HepG2 (cell line): ENCODE data around the gene IPO13. TPM values are rescaled to one million over a fixed set of nuclear protein-coding genes. Genes with fewer than 3 reads are reported as not detected.

ENCODE experiments used
- ATAC-seq: fragments of 200-7000 bp; cut with Tn5 transposase; 3 replicates; pipeline ENCODE4 v1.9.1; 2020; ENCODE audit warnings: mild to moderate bottlenecking, moderate library complexity
- BruUV-seq: library from RNA; stranded (reverse); fragments of 400-500 nt; replicated peaks from 2 replicates; lab custom pipeline; 2021; lab: Mats Ljungman, UMichigan
- CTCF ChIA-PET: fragments of 300-600 bp; formaldehyde crosslinking; extraction: SDS; loops from one replicate; lab custom pipeline; 2021; ENCODE audit warnings: low total read pairs, inconsistent platforms, low intra/inter-chr PET ratio; lab: Yijun Ruan, JAX
- POLR2A ChIA-PET: fragments of 350-600 bp; sonication (Branson Sonifier 250); formaldehyde crosslinking; loops from one replicate; lab custom pipeline; 2020; ENCODE audit warnings: antibody characterized with exemption, inconsistent platforms; lab: Yijun Ruan, JAX
- DNase-seq: peaks from one replicate; pipeline ENCODE4 v3.0.0-alpha.2; 2015; ENCODE audit warnings: low spot score
- FAIRE-seq: peaks from 3 replicates; lab custom pipeline; 2011; peaks lifted over from hg19 to GRCh38; lab: Jason Lieb, UNC
- H2AFZ ChIP-seq: one replicate; pipeline ENCODE4 v1.6.1; 2011; ENCODE audit warnings: low read length, inconsistent platforms
- H3K27ac ChIP-seq: fragments of 300-600 bp; 3 replicates; pipeline ENCODE4 v1.8.0; 2011; ENCODE audit warnings: mixed run types, mild to moderate bottlenecking, mixed read lengths, low read length, inconsistent platforms; ENCODE audit not compliant: insufficient read depth; ENCODE audit errors: extremely low read length
- H3K27me3 ChIP-seq, 2 experiments: fragments of 200-600 bp in 1 of 2; 2 replicates in 1 of 2; 3 replicates in 1 of 2; pipeline versions ENCODE4 v1.6.0 to v1.8.0; 2011; ENCODE audit warnings: low read length in 2 of 2, mild to moderate bottlenecking in 2 of 2, moderate library complexity in 2 of 2, inconsistent platforms in 1 of 2; ENCODE audit not compliant: insufficient read depth in 2 of 2, control insufficient read depth in 1 of 2
- H3K36me3 ChIP-seq, 2 experiments: fragments of 200-600 bp in 1 of 2; replicated peaks in 1 of 2; 2 replicates in 1 of 2; 3 replicates in 1 of 2; pipeline versions ENCODE4 v1.5.1 to v1.8.0; 2011; ENCODE audit warnings: low read length in 2 of 2, inconsistent platforms in 1 of 2; ENCODE audit not compliant: insufficient read depth in 2 of 2, control insufficient read depth in 1 of 2
- H3K4me1 ChIP-seq: 2 replicates; pipeline ENCODE4 v1.5.1; 2012; ENCODE audit warnings: low read length, inconsistent platforms; ENCODE audit not compliant: insufficient read depth
- H3K4me2 ChIP-seq: 2 replicates; pipeline ENCODE4 v1.6.0; 2011; ENCODE audit warnings: low read depth, low read length, inconsistent platforms
- H3K4me3 ChIP-seq, 3 experiments: fragments of 200-600 bp in 1 of 3; sonication (generic), shearing (Covaris generic) in 1 of 3; replicated peaks in 1 of 3; 2 replicates each; pipeline ENCODE4 v1.5.1; 2011 to 2016; ENCODE audit warnings: low read length in 3 of 3, inconsistent platforms in 2 of 3, low read depth in 2 of 3, mild to moderate bottlenecking in 2 of 3, control low read depth in 1 of 3, mixed read lengths in 1 of 3; ENCODE audit not compliant: insufficient read depth in 1 of 3
- H3K79me2 ChIP-seq: one replicate; pipeline ENCODE4 v1.6.1; 2011; ENCODE audit warnings: low read length, inconsistent platforms; ENCODE audit not compliant: insufficient read depth
- H3K9ac ChIP-seq: 2 replicates; pipeline ENCODE4 v1.6.0; 2011; ENCODE audit warnings: mild to moderate bottlenecking, low read depth, low read length, inconsistent platforms; ENCODE audit not compliant: insufficient read depth
- H3K9me3 ChIP-seq: 2 replicates; pipeline ENCODE4 v1.5.1; 2012; ENCODE audit warnings: mild to moderate bottlenecking, low read length
- H4K20me1 ChIP-seq: 2 replicates; pipeline ENCODE4 v1.6.0; 2011; ENCODE audit warnings: inconsistent platforms, mild to moderate bottlenecking, low read length, moderate library complexity; ENCODE audit not compliant: insufficient read depth
- BORCS8-MEF2B ChIP-seq: sonication (generic); formaldehyde crosslinking; IDR thresholded peaks from 2 replicates; pipeline ENCODE4 v1.8.0; 2022; ENCODE audit warnings: mild to moderate bottlenecking, missing genetic modification reagents
- CHD2 ChIP-seq: IDR thresholded peaks from 2 replicates; pipeline ENCODE4 v1.6.1; 2011; ENCODE audit warnings: low read depth, low read length, improper control_type of control experiment
- CREB1 ChIP-seq, 2 experiments: fragments of 450-650 bp in 1 of 2; IDR thresholded peaks; 2 replicates each; pipeline ENCODE4 v1.6.1; 2016 to 2017; ENCODE audit warnings: control low read depth in 1 of 2, mild to moderate bottlenecking in 1 of 2, missing compliant biosample characterization in 1 of 2, missing genetic modification characterization in 1 of 2
- HNF4A ChIP-seq: sonication (generic); formaldehyde crosslinking; IDR thresholded peaks from 2 replicates; pipeline ENCODE4 v1.4.0; 2020; ENCODE audit warnings: missing genetic modification reagents
- PHB2 ChIP-seq: fragments of 450-650 bp; IDR thresholded peaks from 2 replicates; pipeline ENCODE4 v1.6.1; 2018; ENCODE audit not compliant: partially characterized antibody
- POLR2AphosphoS2 ChIP-seq: IDR thresholded peaks from 2 replicates; pipeline ENCODE4 v1.6.1; 2011; ENCODE audit warnings: low read depth, low read length, improper control_type of control experiment
- RARA ChIP-seq: IDR thresholded peaks from 2 replicates; pipeline ENCODE4 v1.6.1; 2016; ENCODE audit warnings: missing genetic modification reagents, missing compliant biosample characterization
- SRY ChIP-seq: sonication (generic); formaldehyde crosslinking; IDR thresholded peaks from 2 replicates; pipeline ENCODE4 v1.8.0; 2022; ENCODE audit warnings: mild to moderate bottlenecking, missing genetic modification reagents
- SSRP1 ChIP-seq: IDR thresholded peaks from 2 replicates; pipeline ENCODE4 v1.6.1; 2016; ENCODE audit warnings: control low read depth
- TRIM24 ChIP-seq: sonication (generic); formaldehyde crosslinking; IDR thresholded peaks from 2 replicates; pipeline ENCODE4 v1.8.0; 2022; ENCODE audit warnings: mild to moderate bottlenecking, missing genetic modification reagents
- ZFP36L1 ChIP-seq: sonication (generic); formaldehyde crosslinking; IDR thresholded peaks from 2 replicates; pipeline ENCODE4 v1.8.0; 2022; ENCODE audit warnings: mild to moderate bottlenecking, missing genetic modification reagents, moderate library complexity
- ZNF256 ChIP-seq: sonication (generic); formaldehyde crosslinking; conservative IDR thresholded peaks from 2 replicates; pipeline ENCODE4 v1.4.0; 2020; ENCODE audit warnings: missing genetic modification reagents
- ZNF7 ChIP-seq: IDR thresholded peaks from 2 replicates; pipeline ENCODE4 v1.6.1; 2016; ENCODE audit warnings: missing biosample characterization, missing genetic modification reagents
- ZSCAN30 ChIP-seq: sonication (generic); formaldehyde crosslinking; IDR thresholded peaks from 2 replicates; pipeline ENCODE4 v1.5.0; 2020; ENCODE audit warnings: mild to moderate bottlenecking, missing genetic modification reagents
- WGBS: methylation state at CpG from one replicate; pipeline ENCODE4 v1.1.6; 2017; ENCODE audit warnings: low lambda C conversion rate; 5-methylcytosine and 5-hydroxymethylcytosine counted together
- in situ Hi-C: cut with HindIII; loops from 2 replicates; pipeline ENCODE4 v1.10.0; 2017; ENCODE audit warnings: low pct_unique_long_range_greater_than_20kb; ENCODE audit not compliant: extremely low pct_ligation_motif_present
- intact Hi-C: fragments of 100-400 bp; cut with micrococcal nuclease; formaldehyde crosslinking; loops from one replicate; pipeline ENCODE4 v1.10.0; 2022; ENCODE audit not compliant: unreplicated experiment
- polyA plus RNA-seq, 8 experiments: library from polyadenylated mRNA; depleted of rRNA in 3 of 8; stranded (reverse) in 7 of 8; unstranded in 1 of 8; fragments of >200 nt; fragmentation: Illumina TruSeq in 4 of 8; extraction: Trizol in 4 of 8; gene quantifications; 2 replicates each; pipeline versions ENCODE4 v1.2.1 to v1.2.3, GENCODE V29; 2011 to 2016; ENCODE audit warnings: low read depth in 4 of 8, missing spikeins in 1 of 8, mixed read lengths in 1 of 8; ENCODE audit not compliant: insufficient read depth in 1 of 8
- total RNA-seq, 5 experiments: library from RNA; depleted of rRNA; stranded (reverse); fragments of >200 nt; fragmentation: Illumina TruSeq; extraction: Trizol; gene quantifications; 2 replicates each; pipeline ENCODE4 v1.2.3, GENCODE V29; 2016; ENCODE audit warnings: low read depth in 1 of 5
- TF ChIP-seq, protein P1 (sequence below): IDR thresholded peaks from 2 replicates; pipeline ENCODE4 v1.6.1; 2018; ENCODE audit warnings: missing genetic modification reagents

IPO13 gene
- total and polyA plus RNA-seq, 2 of the 13 experiments (the other 11 are each of a cell fraction or from before 2014, with no cell fraction given), result 12.9 to 15.6 TPM

DNA sequence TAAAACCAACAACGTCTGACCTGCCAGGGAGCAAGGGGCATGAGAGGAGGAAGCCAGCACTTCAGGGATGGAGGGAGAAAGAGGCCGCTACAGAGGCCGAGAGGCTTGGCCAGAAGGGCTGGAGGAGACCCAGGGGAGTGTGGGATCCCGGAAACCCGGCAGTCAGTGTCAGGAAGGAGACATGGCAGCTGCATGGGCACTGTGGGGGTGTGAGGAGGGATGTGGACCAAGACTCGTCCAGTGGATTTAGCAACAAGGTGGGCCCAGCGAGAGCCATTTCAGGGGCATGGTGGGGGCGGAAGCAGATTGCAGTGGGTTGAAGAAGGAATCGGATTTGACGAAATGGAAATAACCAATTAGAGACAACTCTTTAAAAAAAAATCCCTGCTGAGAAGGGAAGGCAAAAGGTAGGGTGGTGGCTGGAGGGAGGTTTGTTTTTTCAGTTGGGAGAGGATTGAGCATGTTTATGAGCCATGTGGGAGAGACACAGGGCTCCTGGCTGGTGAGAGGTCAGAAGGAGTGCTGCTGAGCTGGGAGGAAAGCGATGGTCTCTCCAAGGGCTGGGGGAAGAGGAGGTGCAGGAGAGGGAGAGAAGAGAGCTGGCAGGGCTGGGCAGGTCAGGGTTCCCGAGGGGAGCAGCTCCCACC, 36.6 kb downstream of the IPO13 start:
- no peak for DNase-seq
- Histone ChIP-seq H3K4me1 (peaks cover 73% of the 10 kb centered on the region), H3K36me3 (peaks cover 17 to 38% of the 10 kb centered on the region in 2 experiments; a peak in 4 of 5 replicates), H3K4me2 (0 out of 2 replicates have a peak overlapping the region, but pooled peaks have one; percentile 3), H3K9ac (no peak overlapping the region), H3K9me3 (no peaks in the 10 kb centered on the region), H4K20me1 (no peaks in the 10 kb centered on the region), H3K4me3 (no peak overlapping the region), H2AFZ (no peak overlapping the region), H3K27ac (no peak overlapping the region), H3K79me2 (peaks cover 30% of the 10 kb centered on the region), H3K27me3 (no peaks in the 10 kb centered on the region)
- FAIRE-seq, result no peak
- in situ Hi-C loops (no loop called here), intact Hi-C loops (no loop called here)
- ChIA-PET CTCF (no interaction called here), POLR2A (interaction anchor here (1.0 kb wide), 1 partner anchor 13 kb away, joined by 3 read pairs; the partner anchor contains the start of gene DPH2)
- BruUV-seq, result no TSS peak
- no peak for TF ChIP-seq SSRP1 (CRISPR knock-in tag)
- no peak for TF ChIP-seq SRY (CRISPR knock-in tag)
- no peak for TF ChIP-seq BORCS8-MEF2B (CRISPR knock-in tag)
- TF ChIP-seq, protein P1, sequence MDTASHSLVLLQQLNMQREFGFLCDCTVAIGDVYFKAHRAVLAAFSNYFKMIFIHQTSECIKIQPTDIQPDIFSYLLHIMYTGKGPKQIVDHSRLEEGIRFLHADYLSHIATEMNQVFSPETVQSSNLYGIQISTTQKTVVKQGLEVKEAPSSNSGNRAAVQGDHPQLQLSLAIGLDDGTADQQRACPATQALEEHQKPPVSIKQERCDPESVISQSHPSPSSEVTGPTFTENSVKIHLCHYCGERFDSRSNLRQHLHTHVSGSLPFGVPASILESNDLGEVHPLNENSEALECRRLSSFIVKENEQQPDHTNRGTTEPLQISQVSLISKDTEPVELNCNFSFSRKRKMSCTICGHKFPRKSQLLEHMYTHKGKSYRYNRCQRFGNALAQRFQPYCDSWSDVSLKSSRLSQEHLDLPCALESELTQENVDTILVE (CRISPR knock-in tag), result no peak
- no peak for TF ChIP-seq PHB2
- no peak for TF ChIP-seq ZFP36L1 (CRISPR knock-in tag)
- TF ChIP-seq ZNF7 (CRISPR knock-in tag), result no peak
- no peak for TF ChIP-seq ZSCAN30 (CRISPR knock-in tag)
- TF ChIP-seq HNF4A (CRISPR knock-in tag), result no peak
- no peak for TF ChIP-seq ZNF256 (CRISPR knock-in tag)
- TF ChIP-seq TRIM24, result no peak
- no peak for TF ChIP-seq POLR2AphosphoS2
- TF ChIP-seq RARA (CRISPR knock-in tag), result no peak
- no peak for TF ChIP-seq CHD2
- TF ChIP-seq CREB1 (IDR thresholded peaks at IDR 0.05), result no peak
- TF ChIP-seq CREB1 (CRISPR knock-in tag; IDR thresholded peaks at IDR 0.05), result no peak
- 91% methylated on average over 12 of the region's 12 CpGs for WGBS
- ATAC-seq, result no peak
